HepG2 (cell line): ENCODE results near the gene BMPR2. TPM values are rescaled to one million over a fixed set of nuclear protein-coding genes. Genes with fewer than 3 reads are reported as not detected.

Experiments used
- ATAC-seq: fragments of 200-7000 bp; cut with Tn5 transposase; 3 replicates; pipeline ENCODE4 v1.9.1; 2020; ENCODE audit warnings: mild to moderate bottlenecking, moderate library complexity
- BruUV-seq: library from RNA; stranded (reverse); fragments of 400-500 nt; replicated peaks from 2 replicates; lab custom pipeline; 2021; lab: Mats Ljungman, UMichigan
- CTCF ChIA-PET: fragments of 300-600 bp; formaldehyde crosslinking; extraction: SDS; loops from one replicate; lab custom pipeline; 2021; ENCODE audit warnings: low total read pairs, inconsistent platforms, low intra/inter-chr PET ratio; lab: Yijun Ruan, JAX
- POLR2A ChIA-PET: fragments of 350-600 bp; sonication (Branson Sonifier 250); formaldehyde crosslinking; loops from one replicate; lab custom pipeline; 2020; ENCODE audit warnings: antibody characterized with exemption, inconsistent platforms; lab: Yijun Ruan, JAX
- DNase-seq: peaks from one replicate; pipeline ENCODE4 v3.0.0-alpha.2; 2015; ENCODE audit warnings: low spot score
- FAIRE-seq: peaks from 3 replicates; lab custom pipeline; 2011; peaks lifted over from hg19 to GRCh38; lab: Jason Lieb, UNC
- H2AFZ ChIP-seq: one replicate; pipeline ENCODE4 v1.6.1; 2011; ENCODE audit warnings: low read length, inconsistent platforms
- H3K27ac ChIP-seq: fragments of 300-600 bp; 3 replicates; pipeline ENCODE4 v1.8.0; 2011; ENCODE audit warnings: mixed run types, mild to moderate bottlenecking, mixed read lengths, low read length, inconsistent platforms; ENCODE audit not compliant: insufficient read depth; ENCODE audit errors: extremely low read length
- H3K27me3 ChIP-seq, 2 experiments: fragments of 200-600 bp in 1 of 2; 2 replicates in 1 of 2; 3 replicates in 1 of 2; pipeline versions ENCODE4 v1.6.0 to v1.8.0; 2011; ENCODE audit warnings: low read length in 2 of 2, mild to moderate bottlenecking in 2 of 2, moderate library complexity in 2 of 2, inconsistent platforms in 1 of 2; ENCODE audit not compliant: insufficient read depth in 2 of 2, control insufficient read depth in 1 of 2
- H3K36me3 ChIP-seq, 2 experiments: fragments of 200-600 bp in 1 of 2; replicated peaks in 1 of 2; 2 replicates in 1 of 2; 3 replicates in 1 of 2; pipeline versions ENCODE4 v1.5.1 to v1.8.0; 2011; ENCODE audit warnings: low read length in 2 of 2, inconsistent platforms in 1 of 2; ENCODE audit not compliant: insufficient read depth in 2 of 2, control insufficient read depth in 1 of 2
- H3K4me1 ChIP-seq: 2 replicates; pipeline ENCODE4 v1.5.1; 2012; ENCODE audit warnings: low read length, inconsistent platforms; ENCODE audit not compliant: insufficient read depth
- H3K4me2 ChIP-seq: 2 replicates; pipeline ENCODE4 v1.6.0; 2011; ENCODE audit warnings: low read depth, low read length, inconsistent platforms
- H3K4me3 ChIP-seq, 3 experiments: fragments of 200-600 bp in 1 of 3; sonication (generic), shearing (Covaris generic) in 1 of 3; replicated peaks in 1 of 3; 2 replicates each; pipeline ENCODE4 v1.5.1; 2011 to 2016; ENCODE audit warnings: low read length in 3 of 3, inconsistent platforms in 2 of 3, low read depth in 2 of 3, mild to moderate bottlenecking in 2 of 3, control low read depth in 1 of 3, mixed read lengths in 1 of 3; ENCODE audit not compliant: insufficient read depth in 1 of 3
- H3K79me2 ChIP-seq: one replicate; pipeline ENCODE4 v1.6.1; 2011; ENCODE audit warnings: low read length, inconsistent platforms; ENCODE audit not compliant: insufficient read depth
- H3K9ac ChIP-seq: 2 replicates; pipeline ENCODE4 v1.6.0; 2011; ENCODE audit warnings: mild to moderate bottlenecking, low read depth, low read length, inconsistent platforms; ENCODE audit not compliant: insufficient read depth
- H3K9me3 ChIP-seq: 2 replicates; pipeline ENCODE4 v1.5.1; 2012; ENCODE audit warnings: mild to moderate bottlenecking, low read length
- H4K20me1 ChIP-seq: 2 replicates; pipeline ENCODE4 v1.6.0; 2011; ENCODE audit warnings: inconsistent platforms, mild to moderate bottlenecking, low read length, moderate library complexity; ENCODE audit not compliant: insufficient read depth
- ATRX ChIP-seq: sonication (generic); formaldehyde crosslinking; IDR thresholded peaks from 2 replicates; pipeline ENCODE4 v1.4.0; 2020; ENCODE audit warnings: missing genetic modification reagents, borderline replicate concordance
- DR1 ChIP-seq: sonication (generic); formaldehyde crosslinking; IDR thresholded peaks from 2 replicates; pipeline ENCODE4 v1.8.0; 2021; ENCODE audit warnings: mild to moderate bottlenecking, missing genetic modification reagents, inconsistent platforms
- E2F2 ChIP-seq: sonication (generic); formaldehyde crosslinking; IDR thresholded peaks from 2 replicates; pipeline ENCODE4 v1.4.0; 2020; ENCODE audit warnings: missing genetic modification reagents, borderline replicate concordance
- ESRRA ChIP-seq: sonication (generic); formaldehyde crosslinking; IDR thresholded peaks from 2 replicates; pipeline ENCODE4 v1.5.1; 2020; ENCODE audit warnings: mild to moderate bottlenecking, low read depth, missing genetic modification reagents
- GTF3A ChIP-seq: sonication (generic); formaldehyde crosslinking; conservative IDR thresholded peaks from 2 replicates; pipeline ENCODE4 v1.4.0; 2020; ENCODE audit warnings: mild to moderate bottlenecking, missing genetic modification reagents
- MEF2D ChIP-seq: sonication (generic); formaldehyde crosslinking; IDR thresholded peaks from 2 replicates; pipeline ENCODE4 v1.5.1; 2020; ENCODE audit warnings: mild to moderate bottlenecking, missing genetic modification reagents
- NFE2L1 ChIP-seq: sonication (generic); formaldehyde crosslinking; IDR thresholded peaks from 2 replicates; pipeline ENCODE4 v1.4.0; 2020; ENCODE audit warnings: missing genetic modification reagents, mild to moderate bottlenecking, borderline replicate concordance
- NR2F1 ChIP-seq, 2 experiments: fragments of 450-650 bp in 1 of 2; formaldehyde crosslinking in 1 of 2; IDR thresholded peaks; 2 replicates each; pipeline versions ENCODE4 v1.5.0 to v1.6.1; 2016 to 2020; ENCODE audit warnings: mild to moderate bottlenecking in 1 of 2, missing compliant biosample characterization in 1 of 2, missing genetic modification reagents in 1 of 2, moderate library complexity in 1 of 2
- SRSF9 ChIP-seq: fragments of 200-400 bp; formaldehyde crosslinking; IDR thresholded peaks from 2 replicates; pipeline ENCODE4 v1.6.1; 2018; ENCODE audit warnings: borderline replicate concordance, mild to moderate bottlenecking, low read depth, low read length; ENCODE audit not compliant: insufficient read depth, poor library complexity, severe bottlenecking
- THAP7 ChIP-seq: sonication (generic); formaldehyde crosslinking; IDR thresholded peaks from 2 replicates; pipeline ENCODE4 v1.8.1; 2023; ENCODE audit warnings: mild to moderate bottlenecking, missing genetic modification reagents
- ZBTB20 ChIP-seq: sonication (generic); formaldehyde crosslinking; IDR thresholded peaks from 2 replicates; pipeline ENCODE4 v1.8.1; 2023; ENCODE audit warnings: missing genetic modification reagents, low read depth, mild to moderate bottlenecking, borderline replicate concordance
- ZBTB44 ChIP-seq: sonication (generic); formaldehyde crosslinking; IDR thresholded peaks from 2 replicates; pipeline ENCODE4 v1.4.0; 2020; ENCODE audit warnings: missing genetic modification reagents
- ZNF609 ChIP-seq: sonication (generic); formaldehyde crosslinking; IDR thresholded peaks from 2 replicates; pipeline ENCODE4 v1.4.0; 2020; ENCODE audit warnings: mild to moderate bottlenecking, missing genetic modification reagents, borderline replicate concordance
- ZNF724P ChIP-seq: sonication (generic); formaldehyde crosslinking; IDR thresholded peaks from 2 replicates; pipeline ENCODE4 v1.8.0; 2022; ENCODE audit warnings: missing genetic modification reagents, borderline replicate concordance
- ZNF792 ChIP-seq: IDR thresholded peaks from 2 replicates; pipeline ENCODE4 v1.6.1; 2016
- WGBS: methylation state at CpG from one replicate; pipeline ENCODE4 v1.1.6; 2017; ENCODE audit warnings: low lambda C conversion rate; 5-methylcytosine and 5-hydroxymethylcytosine counted together
- in situ Hi-C: cut with HindIII; loops from 2 replicates; pipeline ENCODE4 v1.10.0; 2017; ENCODE audit warnings: low pct_unique_long_range_greater_than_20kb; ENCODE audit not compliant: extremely low pct_ligation_motif_present
- intact Hi-C: fragments of 100-400 bp; cut with micrococcal nuclease; formaldehyde crosslinking; loops from one replicate; pipeline ENCODE4 v1.10.0; 2022; ENCODE audit not compliant: unreplicated experiment
- polyA plus RNA-seq, 8 experiments: library from polyadenylated mRNA; depleted of rRNA in 3 of 8; stranded (reverse) in 7 of 8; unstranded in 1 of 8; fragments of >200 nt; fragmentation: Illumina TruSeq in 4 of 8; extraction: Trizol in 4 of 8; gene quantifications; 2 replicates each; pipeline versions ENCODE4 v1.2.1 to v1.2.3, GENCODE V29; 2011 to 2016; ENCODE audit warnings: low read depth in 4 of 8, missing spikeins in 1 of 8, mixed read lengths in 1 of 8; ENCODE audit not compliant: insufficient read depth in 1 of 8
- total RNA-seq, 5 experiments: library from RNA; depleted of rRNA; stranded (reverse); fragments of >200 nt; fragmentation: Illumina TruSeq; extraction: Trizol; gene quantifications; 2 replicates each; pipeline ENCODE4 v1.2.3, GENCODE V29; 2016; ENCODE audit warnings: low read depth in 1 of 5

The BMPR2 gene
- total and polyA plus RNA-seq, 2 of the 13 experiments (the other 11 are each of a cell fraction or from before 2014, with no cell fraction given): 5.5 to 10.3 TPM

GRCh38 chr2:202454536-202454935, 78.4 kb downstream of the BMPR2 start:
- WGBS: 96% methylated on average over 3 of the region's 3 CpGs
- POLR2A ChIA-PET: no interaction called here
- no peak for TF ChIP-seq ZNF609 (CRISPR knock-in tag)
- TF ChIP-seq ESRRA (CRISPR knock-in tag): no peak
- TF ChIP-seq NFE2L1 (CRISPR knock-in tag): no peak
- TF ChIP-seq SRSF9: no peak
- TF ChIP-seq MEF2D: no peak
- TF ChIP-seq NR2F1 (CRISPR knock-in tag; IDR thresholded peaks at IDR 0.05): no peak
- no peak for TF ChIP-seq E2F2 (CRISPR knock-in tag)
- TF ChIP-seq ATRX (CRISPR knock-in tag): no peak
- no peak for TF ChIP-seq THAP7 (CRISPR knock-in tag)
- TF ChIP-seq ZNF724P: no peak
- no peak for TF ChIP-seq ZBTB20 (CRISPR knock-in tag)
- TF ChIP-seq GTF3A (CRISPR knock-in tag): no peak
- TF ChIP-seq ZBTB44: no peak
- no peak for TF ChIP-seq ZNF792 (CRISPR knock-in tag)
- no peak for TF ChIP-seq DR1 (CRISPR knock-in tag)

More at GRCh38 chr2:202454536-202454935, 78.4 kb downstream of the BMPR2 start:
- Histone ChIP-seq H3K9ac (no peak overlapping the region), H4K20me1 (no peaks in the 10 kb centered on the region), H3K27me3 (no peaks in the 10 kb centered on the region), H2AFZ (no peak overlapping the region), H3K4me1 (peaks cover 11% of the 10 kb centered on the region), H3K9me3 (no peaks in the 10 kb centered on the region), H3K27ac (no peak overlapping the region), H3K36me3 (no peaks in the 10 kb centered on the region; a peak in 1 of 5 replicates), H3K4me2 (no peak overlapping the region), H3K4me3 (no peak overlapping the region), H3K79me2 (no peaks in the 10 kb centered on the region)
- FAIRE-seq: no peak
- in situ Hi-C loops (no loop called here), intact Hi-C loops (no loop called here)
- CTCF ChIA-PET: no interaction called here
- no peak for DNase-seq
- no peak for ATAC-seq
- BruUV-seq: no TSS peak
